GM12864 (cell line): ENCODE results near the gene TAS2R1.

Experiments used
- DNase-seq: peaks from one replicate; pipeline ENCODE4 v3.0.0-alpha.2; 2011; ENCODE audit warnings: low read depth
- H3K4me3 ChIP-seq: 2 replicates; pipeline ENCODE4 v1.5.1; 2011; ENCODE audit warnings: mild to moderate bottlenecking, low read depth, low read length, control low read depth
- CTCF ChIP-seq: IDR thresholded peaks from 2 replicates; pipeline ENCODE4 v1.5.1; 2011; ENCODE audit warnings: low read depth, mild to moderate bottlenecking, moderate library complexity, low read length, control low read depth, inconsistent platforms; ENCODE audit errors: missing control alignments

TAS2R1 gene

GRCh38 chr5:9596171-9596780 is 33.9 kb downstream of the TAS2R1 start:
- no peak overlapping the region for H3K4me3 ChIP-seq
- no peak for DNase-seq
- no peak for TF ChIP-seq CTCF

GRCh38 chr5:9594913-9595312 is 35.2 kb downstream of the TAS2R1 start:
- no peak overlapping the region for H3K4me3 ChIP-seq
- no peak for TF ChIP-seq CTCF
- DNase-seq: no peak

- no peak for TF ChIP-seq CTCF
- no peak overlapping the region for H3K4me3 ChIP-seq
Measured at GRCh38 chr5:9589049-9589835, 40.9 kb downstream of the TAS2R1 start.

GRCh38 chr5:9588254-9588653 is 41.9 kb downstream of the TAS2R1 start:
- no peak for DNase-seq
- no peak overlapping the region for H3K4me3 ChIP-seq
- no peak for TF ChIP-seq CTCF

More at GRCh38 chr5:9589049-9589835, 40.9 kb downstream of the TAS2R1 start:
- DNase-seq: no peak

- DNase-seq: no peak
- TF ChIP-seq CTCF: no peak
- H3K4me3 ChIP-seq: no peak overlapping the region
Measured at GRCh38 chr5:9587135-9587534, 43.0 kb downstream of the TAS2R1 start.

- no peak for DNase-seq
- TF ChIP-seq CTCF: no peak
- H3K4me3 ChIP-seq: no peak overlapping the region
Measured at GRCh38 chr5:9582406-9582805, 47.7 kb downstream of the TAS2R1 start.
